Aorta (tissue), 5 donors: Measurements from ENCODE around the gene NIPAL4. TPM values are rescaled to one million over a fixed set of nuclear protein-coding genes. Genes with fewer than 3 reads are reported as not detected.

Experiments used
- ATAC-seq: fragments of 200-7000 bp; cut with Tn5 transposase; one replicate; pipeline ENCODE4 v1.9.1; 2022; ENCODE audit warnings: moderate library complexity; ENCODE audit not compliant: low FRiP score
- DNase-seq, 2 donors: peaks; one replicate each; pipeline ENCODE4 v3.0.0-alpha.2; 2020
- H3K27ac ChIP-seq, 2 donors: one replicate each; pipeline ENCODE4 v1.5.1; 2013; ENCODE audit warnings: low read length in 2 of 2, mild to moderate bottlenecking in 2 of 2, moderate library complexity in 2 of 2, control low read depth in 1 of 2, inconsistent platforms in 1 of 2, low read depth in 1 of 2
- H3K27me3 ChIP-seq, 2 donors: one replicate each; pipeline ENCODE4 v1.6.1; 2013; ENCODE audit warnings: control low read depth in 1 of 2, low read length in 1 of 2, mild to moderate bottlenecking in 1 of 2, moderate library complexity in 1 of 2; ENCODE audit not compliant: insufficient read depth in 2 of 2, control insufficient read depth in 1 of 2
- H3K36me3 ChIP-seq, 2 donors: one replicate each; pipeline ENCODE4 v1.6.1; 2013; ENCODE audit warnings: control low read depth in 1 of 2, low read length in 1 of 2, mild to moderate bottlenecking in 1 of 2; ENCODE audit not compliant: insufficient read depth in 2 of 2, control insufficient read depth in 1 of 2
- H3K4me1 ChIP-seq, 2 donors: one replicate each; pipeline ENCODE4 v1.6.1; 2013; ENCODE audit warnings: low read length in 2 of 2, control low read depth in 1 of 2, mild to moderate bottlenecking in 1 of 2, moderate library complexity in 1 of 2; ENCODE audit not compliant: insufficient read depth in 2 of 2, control insufficient read depth in 1 of 2
- H3K4me3 ChIP-seq, 2 donors: one replicate each; pipeline ENCODE4 v1.5.1; 2013; ENCODE audit warnings: low read length in 2 of 2, control low read depth in 1 of 2, mild to moderate bottlenecking in 1 of 2
- H3K9me3 ChIP-seq: one replicate; pipeline ENCODE4 v1.6.1; 2013; ENCODE audit warnings: mild to moderate bottlenecking, low read length; ENCODE audit not compliant: control insufficient read depth
- whole genome bisulfite sequencing, 2 donors: extraction: QIAGEN DNeasy Blood & Tissue Kit; methylation state at CpG; one replicate each; pipeline ENCODE4 v1.1.7; 2013; 5-methylcytosine and 5-hydroxymethylcytosine counted together
- intact Hi-C, 2 donors: fragments of 100-400 bp; cut with DNase I; formaldehyde crosslinking; loops; one replicate each; pipeline versions ENCODE4 v1.14.2 to v1.15.0; 2022
- polyA plus RNA-seq, 2 donors: library from polyadenylated mRNA; stranded (reverse); fragments of 200-250 nt; gene quantifications; one replicate each; pipeline ENCODE4 v1.2.3, GENCODE V29; 2013
- total RNA-seq, 2 donors: library from RNA; stranded (reverse); fragmentation: NEBNext Ultra II Directional; extraction: Animal tissue kit (Norgen Biotek cat#: 25700); gene quantifications; one replicate each; pipeline ENCODE4 v1.2.1, GENCODE V29; 2021
- donor health status: healthy with polysubstance abuse.
- donor health status: Bipolar disorder and iron deficiency.
- donor health status: DM: no; HTN: no; CAD: no.
- donor health status: DM: no; HTN: no; CAD: no.
- donor health status: DM: yes; HTN: yes; CAD: no.

NIPAL4 gene
- total and polyA plus RNA-seq, 4 donors: 0.28 to 0.55 TPM; not detected in 2

- Histone ChIP-seq H3K9me3 (no peaks in the 10 kb centered on the region), H3K27me3 (no peaks in the 10 kb centered on the region), H3K4me3 (no peak overlapping the region), H3K36me3 (peaks cover 12 to 14% of the 10 kb centered on the region in 2 donors), H3K27ac (no peak overlapping the region), H3K4me1 (no peaks in the 10 kb centered on the region)
- 76 to 78% methylated on average over 3 of the region's 3 CpGs for WGBS, 2 donors
- no peak for DNase-seq
- intact Hi-C loops: no loop called here
- ATAC-seq: no peak
Observed at GRCh38 chr5:157486861-157487260, 26.8 kb downstream of the NIPAL4 start.

GRCh38 chr5:157487358-157487757, 27.3 kb downstream of the NIPAL4 start:
- no peaks in the 10 kb centered on the region for H3K9me3 ChIP-seq
- no peak overlapping the region for H3K27ac ChIP-seq
- DNase-seq (no peak), ATAC-seq (no peak)
- no peak overlapping the region for H3K4me3 ChIP-seq
- H3K27me3 ChIP-seq: no peaks in the 10 kb centered on the region
- WGBS, 2 donors: 90 to 94% methylated on average over 3 of the region's 3 CpGs
- H3K4me1 ChIP-seq: no peaks in the 10 kb centered on the region
- intact Hi-C loops: no loop called here
- H3K36me3 ChIP-seq: peaks cover 12 to 14% of the 10 kb centered on the region in 2 donors

GRCh38 chr5:157491471-157491995, 31.5 kb downstream of the NIPAL4 start:
- no peak for ATAC-seq
- H3K9me3 ChIP-seq: no peaks in the 10 kb centered on the region
- peaks cover 10% of the 10 kb centered on the region in 2 donors for H3K36me3 ChIP-seq
- 86% methylated on average over 11 of the region's 11 CpGs for WGBS, 2 donors
- no peak overlapping the region for H3K4me3 ChIP-seq
- intact Hi-C loops: no loop called here
- H3K4me1 ChIP-seq: no peaks in the 10 kb centered on the region
- H3K27ac ChIP-seq: no peak overlapping the region
- H3K27me3 ChIP-seq: no peaks in the 10 kb centered on the region
- DNase-seq: no peak

- no peaks in the 10 kb centered on the region for H3K4me1 ChIP-seq
- WGBS, 2 donors: 82 to 90% methylated on average over 9 of the region's 9 CpGs
- H3K36me3 ChIP-seq: peaks cover 5 to 11% of the 10 kb centered on the region in 2 donors
- H3K27me3 ChIP-seq: no peaks in the 10 kb centered on the region
- no peaks in the 10 kb centered on the region for H3K9me3 ChIP-seq
- intact Hi-C loops: no loop called here
- no peak overlapping the region for H3K4me3 ChIP-seq
- no peak for DNase-seq
- H3K27ac ChIP-seq: no peak overlapping the region
- no peak for ATAC-seq
Observed at GRCh38 chr5:157492886-157493285, 32.9 kb downstream of the NIPAL4 start.

GRCh38 chr5:157494178-157494832, 34.3 kb downstream of the NIPAL4 start:
- no peak for DNase-seq
- intact Hi-C loops: no loop called here
- H3K27ac ChIP-seq: no peak overlapping the region
- peaks cover under 1 to 6% of the 10 kb centered on the region in 2 donors for H3K36me3 ChIP-seq
- H3K27me3 ChIP-seq: no peaks in the 10 kb centered on the region
- no peaks in the 10 kb centered on the region for H3K4me1 ChIP-seq
- no peaks in the 10 kb centered on the region for H3K9me3 ChIP-seq
- peak; percentile 34 for ATAC-seq
- no peak overlapping the region for H3K4me3 ChIP-seq
- 91 to 96% methylated on average over 5 of the region's 5 CpGs for WGBS, 2 donors

- 83 to 87% methylated on average over 8 of the region's 8 CpGs for WGBS, 2 donors
- Histone ChIP-seq H3K9me3 (no peaks in the 10 kb centered on the region), H3K4me1 (no peaks in the 10 kb centered on the region), H3K36me3 (peaks cover 0 to 4% of the 10 kb centered on the region in 2 donors), H3K27me3 (no peaks in the 10 kb centered on the region), H3K27ac (no peak overlapping the region), H3K4me3 (no peak overlapping the region)
- DNase-seq (no peak), ATAC-seq (no peak)
- intact Hi-C loops: no loop called here
Observed at GRCh38 chr5:157496864-157497263, 36.9 kb downstream of the NIPAL4 start.

- ATAC-seq (no peak), DNase-seq (no peak)
- WGBS, 2 donors: 51 to 63% methylated on average over 10 of the region's 10 CpGs
- Histone ChIP-seq H3K4me1 (no peaks in the 10 kb centered on the region), H3K27me3 (no peaks in the 10 kb centered on the region), H3K27ac (no peak overlapping the region), H3K9me3 (no peaks in the 10 kb centered on the region), H3K36me3 (peaks cover 0 to 7% of the 10 kb centered on the region in 2 donors), H3K4me3 (no peak overlapping the region)
- intact Hi-C loops: no loop called here
Observed at GRCh38 chr5:157497875-157498611, 38.0 kb downstream of the NIPAL4 start.

GRCh38 chr5:157502143-157502647, 42.2 kb downstream of the NIPAL4 start:
- Histone ChIP-seq H3K27ac (no peak overlapping the region), H3K27me3 (no peaks in the 10 kb centered on the region), H3K4me1 (no peaks in the 10 kb centered on the region), H3K9me3 (no peaks in the 10 kb centered on the region), H3K4me3 (no peak overlapping the region), H3K36me3 (peaks cover 0 to 5% of the 10 kb centered on the region in 2 donors)
- no peak for DNase-seq
- intact Hi-C loops: no loop called here
- no peak for ATAC-seq
- WGBS, 2 donors: 81 to 84% methylated on average over 8 of the region's 8 CpGs
